CD4-positive, alpha-beta T cell treated with Interleukin-2 at 100 ng/mL for 4 hours (primary cell): Measurements from ENCODE around the gene C2orf92.
"Not testable (repeated sequence)": the region's sequence is repeated elsewhere in the genome, so short reads cannot be mapped to it uniquely, and the experiment has no call there.

Experiments used
- DNase-seq: peaks from one replicate; pipeline ENCODE4 v3.0.0-alpha.2; 2020; ENCODE audit warnings: low spot score

Gene C2orf92

GRCh38 chr2:97660044-97660774 is 9.3 kb upstream of the C2orf92 start:
- DNase-seq, result no peak

- no peak for DNase-seq
Observed at GRCh38 chr2:97660775-97661389, 8.6 kb upstream of the C2orf92 start.

- DNase-seq, result no peak
Observed at GRCh38 chr2:97661927-97662326, 7.6 kb upstream of the C2orf92 start.

GRCh38 chr2:97662386-97662894 is 7.1 kb upstream of the C2orf92 start:
- no peak for DNase-seq

GRCh38 chr2:97662895-97663625 is 6.5 kb upstream of the C2orf92 start:
- peak; percentile 78 for DNase-seq

- no peak for DNase-seq
Observed at GRCh38 chr2:97663626-97663961, 5.9 kb upstream of the C2orf92 start.

- DNase-seq, result peak; percentile 98
Observed at GRCh38 chr2:97663962-97664635, 5.4 kb upstream of the C2orf92 start, which contains the start of gene ACTR1B. ACTR1B (minus strand) TSS chr2:97664044; CDS start chr2:97663890, 154 bp downstream.

GRCh38 chr2:97664636-97664970 is 4.9 kb upstream of the C2orf92 start:
- DNase-seq, result no peak

- DNase-seq, result no peak
Observed at GRCh38 chr2:97670471-97670870, 958 bp downstream of the C2orf92 start.

- no peak for DNase-seq
Observed at GRCh38 chr2:97671526-97671925, 2.0 kb downstream of the C2orf92 start.

- DNase-seq, result not testable (repeated sequence)
Observed at GRCh38 chr2:97672606-97673140, 3.2 kb downstream of the C2orf92 start.

GRCh38 chr2:97673182-97673914 is 3.8 kb downstream of the C2orf92 start:
- no peak for DNase-seq

- DNase-seq, result no peak
Observed at GRCh38 chr2:97673915-97674283, 4.4 kb downstream of the C2orf92 start.

GRCh38 chr2:97675430-97676113 is 6.1 kb downstream of the C2orf92 start:
- DNase-seq, result no peak

- DNase-seq, result no peak
Observed at GRCh38 chr2:97676620-97677019, 7.1 kb downstream of the C2orf92 start.

- no peak for DNase-seq
Observed at GRCh38 chr2:97677480-97677879, 8.0 kb downstream of the C2orf92 start.

- no peak for DNase-seq
Observed at GRCh38 chr2:97678298-97678697, 8.8 kb downstream of the C2orf92 start.

GRCh38 chr2:97687235-97687634 is 17.7 kb downstream of the C2orf92 start:
- not testable (repeated sequence) for DNase-seq

GRCh38 chr2:97688062-97688827 is 18.7 kb downstream of the C2orf92 start:
- no peak for DNase-seq

GRCh38 chr2:97691166-97691565 is 21.7 kb downstream of the C2orf92 start:
- no peak for DNase-seq
